T-cell (primary cell): ENCODE data around the gene TANGO2. TPM values are rescaled to one million over a fixed set of nuclear protein-coding genes. Genes with fewer than 3 reads are reported as not detected.

ENCODE experiments used
- ATAC-seq, 4 experiments: fragments of 200-7000 bp in 3 of 4; fragments of 150-1000 bp in 1 of 4; cut with Tn5 transposase; replicated peaks in 1 of 4; 1 replicate in 3 of 4; 2 replicates in 1 of 4; pipeline ENCODE4 v1.10.0; 2021; ENCODE audit warnings: moderate library complexity in 3 of 4, mild to moderate bottlenecking in 2 of 4, moderate number of reproducible peaks in 1 of 4
- CTCF ChIA-PET, 2 donors: fragments of 300-600 bp; sonication (Branson Sonifier 250); formaldehyde crosslinking; loops; one replicate each; lab custom pipeline; 2022; ENCODE audit warnings: antibody characterized with exemption in 2 of 2; lab: Charles Lee
- POLR2A ChIA-PET, 2 donors: fragments of 300-600 bp; sonication (Branson Sonifier 250); formaldehyde crosslinking; loops; one replicate each; lab custom pipeline; 2022; ENCODE audit warnings: antibody characterized with exemption in 2 of 2; lab: Charles Lee
- DNase-seq, 35 experiments: peaks; one replicate each; pipeline versions ENCODE4 v3.0.0 to v3.0.0-alpha.2; 2013 to 2023
- H3K27ac ChIP-seq: one replicate; pipeline ENCODE4 v1.5.1; 2013; ENCODE audit warnings: low read length
- H3K27me3 ChIP-seq, 2 experiments: replicated peaks in 1 of 2; 1 replicate in 1 of 2; 2 replicates in 1 of 2; pipeline versions ENCODE4 v1.6.1 to v1.7.0; 2013; ENCODE audit warnings: low read length in 1 of 2, mixed read lengths in 1 of 2; ENCODE audit not compliant: control insufficient read depth in 2 of 2, insufficient read depth in 2 of 2; ENCODE audit errors: extremely low read depth in 1 of 2
- H3K36me3 ChIP-seq, 2 donors: 1 replicate in 1 of 2; 2 replicates in 1 of 2; pipeline versions ENCODE4 v1.6.1 to v1.7.0; 2013; ENCODE audit warnings: low read length in 1 of 2; ENCODE audit not compliant: control insufficient read depth in 2 of 2, insufficient read depth in 1 of 2; ENCODE audit errors: extremely low read depth in 1 of 2
- H3K4me1 ChIP-seq, 2 experiments: 1 replicate in 1 of 2; 2 replicates in 1 of 2; pipeline versions ENCODE4 v1.6.1 to v1.7.0; 2013; ENCODE audit warnings: low read length in 2 of 2, mixed read lengths in 1 of 2; ENCODE audit not compliant: insufficient read depth in 2 of 2, control insufficient read depth in 1 of 2; ENCODE audit errors: extremely low read depth in 1 of 2
- H3K4me3 ChIP-seq, 2 donors: 1 replicate in 1 of 2; 2 replicates in 1 of 2; pipeline versions ENCODE4 v1.5.1 to v1.7.0; 2013; ENCODE audit warnings: mild to moderate bottlenecking in 2 of 2, low read length in 1 of 2, moderate library complexity in 1 of 2; ENCODE audit not compliant: control insufficient read depth in 1 of 2; ENCODE audit errors: extremely low read depth in 1 of 2
- H3K9me3 ChIP-seq: 2 replicates; pipeline ENCODE4 v1.7.0; 2013
- H3K27ac Mint-ChIP-seq, 2 donors: one replicate each; pipeline ENCODE4 v1.8.0; 2020 to 2021; ENCODE audit warnings: mild to moderate bottlenecking in 2 of 2, mixed read lengths in 2 of 2
- H3K27me3 Mint-ChIP-seq, 2 donors: one replicate each; pipeline ENCODE4 v1.8.0; 2021 to 2022; ENCODE audit warnings: mixed read lengths in 2 of 2
- H3K36me3 Mint-ChIP-seq: one replicate; pipeline ENCODE4 v1.8.0; 2021; ENCODE audit warnings: mixed read lengths
- H3K4me1 Mint-ChIP-seq, 3 donors: one replicate each; pipeline ENCODE4 v1.8.0; 2020 to 2022; ENCODE audit warnings: mixed read lengths in 3 of 3, mild to moderate bottlenecking in 1 of 3
- H3K4me3 Mint-ChIP-seq, 3 donors: one replicate each; pipeline ENCODE4 v1.8.0; 2020 to 2022; ENCODE audit warnings: mild to moderate bottlenecking in 3 of 3, mixed read lengths in 3 of 3, moderate library complexity in 3 of 3
- H3K9me3 Mint-ChIP-seq, 3 donors: one replicate each; pipeline ENCODE4 v1.8.0; 2020 to 2022; ENCODE audit warnings: mixed read lengths in 3 of 3
- WGBS: methylation state at CpG from one replicate; pipeline ENCODE4 v1.1.5; 2013; ENCODE audit warnings: missing lambda C conversion rate; ENCODE audit not compliant: insufficient coverage; 5-methylcytosine and 5-hydroxymethylcytosine counted together
- total RNA-seq, 35 experiments: library from RNA in 6 of 35; stranded (reverse) in 6 of 35; fragments of 120-200 nt in 1 of 35; gene quantifications; one replicate each; pipeline versions ENCODE4 v1.2.1 to v1.2.4 and lab custom pipeline; 2013 to 2026

The TANGO2 gene
- total RNA-seq, 5 donors from 2014 or later (not counting 1 experiment from before 2014, with no cell fraction given) = 29.9 to 48.4 (median 43.7) TPM

GRCh38 chr22:20024650-20025397, 3.9 kb downstream of the TANGO2 start:
- no peak overlapping the region for H3K27ac ChIP-seq
- H3K27me3 ChIP-seq = no peaks in the 10 kb centered on the region
- H3K4me1 ChIP-seq = peaks cover 6 to 48% of the 10 kb centered on the region in 2 experiments
- H3K9me3 ChIP-seq = no peaks in the 10 kb centered on the region
- Mint-ChIP-seq H3K36me3 (peaks cover 2% of the 10 kb centered on the region), H3K4me3 (no peak overlapping the region), H3K27ac (peak overlapping the region in 1 of 2 donors; percentile 28), H3K4me1 (peaks cover 34 to 51% (median 50%) of the 10 kb centered on the region in 3 donors), H3K27me3 (no peaks in the 10 kb centered on the region), H3K9me3 (no peaks in the 10 kb centered on the region)
- CTCF ChIA-PET = no interaction called here
- no peak for DNase-seq
- 91% methylated on average over 14 of the region's 15 CpGs for WGBS
- H3K36me3 ChIP-seq = peaks cover 3 to 8% of the 10 kb centered on the region in 2 donors
- no peak overlapping the region for H3K4me3 ChIP-seq
- POLR2A ChIA-PET = no interaction called here
- no peak for ATAC-seq

GRCh38 chr22:20025401-20026203, 4.7 kb downstream of the TANGO2 start:
- H3K27ac Mint-ChIP-seq = no peak overlapping the region
- H3K4me3 Mint-ChIP-seq = no peak overlapping the region
- Histone ChIP-seq H3K27ac (no peak overlapping the region), H3K4me1 (peaks cover 6 to 41% of the 10 kb centered on the region in 2 experiments), H3K36me3 (peaks cover 3 to 8% of the 10 kb centered on the region in 2 donors), H3K9me3 (no peaks in the 10 kb centered on the region), H3K27me3 (no peaks in the 10 kb centered on the region), H3K4me3 (no peak overlapping the region)
- no peaks in the 10 kb centered on the region for H3K9me3 Mint-ChIP-seq
- ChIA-PET POLR2A (no interaction called here), CTCF (no interaction called here)
- peaks cover 2% of the 10 kb centered on the region for H3K36me3 Mint-ChIP-seq
- peaks cover 30 to 46% (median 44%) of the 10 kb centered on the region in 3 donors for H3K4me1 Mint-ChIP-seq
- H3K27me3 Mint-ChIP-seq = no peaks in the 10 kb centered on the region
- 93% methylated on average over 10 of the region's 13 CpGs for WGBS
- DNase-seq (no peak), ATAC-seq (no peak)

- no peak for DNase-seq
- Mint-ChIP-seq H3K36me3 (peaks cover 2% of the 10 kb centered on the region), H3K4me3 (no peak overlapping the region), H3K4me1 (peaks cover 31 to 46% (median 45%) of the 10 kb centered on the region in 3 donors), H3K27ac (no peak overlapping the region), H3K9me3 (no peaks in the 10 kb centered on the region), H3K27me3 (no peaks in the 10 kb centered on the region)
- WGBS = 87% methylated on average over 5 of the region's 13 CpGs
- H3K4me3 ChIP-seq = no peak overlapping the region
- no peak for ATAC-seq
- no peak overlapping the region for H3K27ac ChIP-seq
- peaks cover 6 to 40% of the 10 kb centered on the region in 2 experiments for H3K4me1 ChIP-seq
- H3K36me3 ChIP-seq = peaks cover 3 to 8% of the 10 kb centered on the region in 2 donors
- H3K9me3 ChIP-seq = no peaks in the 10 kb centered on the region
- CTCF ChIA-PET = no interaction called here
- no peaks in the 10 kb centered on the region for H3K27me3 ChIP-seq
- POLR2A ChIA-PET = no interaction called here
Observed at GRCh38 chr22:20026204-20026908, 5.4 kb downstream of the TANGO2 start.

GRCh38 chr22:20026996-20027601, 6.2 kb downstream of the TANGO2 start:
- ChIA-PET CTCF (no interaction called here), POLR2A (no interaction called here)
- WGBS = 100% methylated on average over 6 of the region's 12 CpGs
- Mint-ChIP-seq H3K27ac (peak overlapping the region; percentile 39 to 52), H3K27me3 (no peaks in the 10 kb centered on the region), H3K4me3 (no peak overlapping the region), H3K9me3 (no peaks in the 10 kb centered on the region), H3K36me3 (peaks cover 2% of the 10 kb centered on the region), H3K4me1 (peaks cover 32 to 48% (median 48%) of the 10 kb centered on the region in 3 donors)
- DNase-seq (no peak), ATAC-seq (no peak)
- Histone ChIP-seq H3K27me3 (no peaks in the 10 kb centered on the region), H3K27ac (no peak overlapping the region), H3K9me3 (no peaks in the 10 kb centered on the region), H3K4me1 (peaks cover 4 to 40% of the 10 kb centered on the region in 2 experiments), H3K4me3 (no peak overlapping the region), H3K36me3 (peaks cover 7 to 8% of the 10 kb centered on the region in 2 donors)

- 86% methylated on average over 7 of the region's 12 CpGs for WGBS
- H3K4me1 ChIP-seq = peaks cover 0 to 40% of the 10 kb centered on the region in 2 experiments
Observed at GRCh38 chr22:20027966-20028854, 7.3 kb downstream of the TANGO2 start.

More at GRCh38 chr22:20027966-20028854, 7.3 kb downstream of the TANGO2 start:
- no peaks in the 10 kb centered on the region for H3K27me3 ChIP-seq
- H3K9me3 ChIP-seq = no peaks in the 10 kb centered on the region
- H3K36me3 ChIP-seq = peaks cover 8 to 10% of the 10 kb centered on the region in 2 donors
- CTCF ChIA-PET = no interaction called here
- Mint-ChIP-seq H3K9me3 (no peaks in the 10 kb centered on the region), H3K4me3 (no peak overlapping the region), H3K27me3 (no peaks in the 10 kb centered on the region), H3K27ac (no peak overlapping the region), H3K4me1 (peaks cover 29 to 45% (median 41%) of the 10 kb centered on the region in 3 donors), H3K36me3 (peaks cover 2% of the 10 kb centered on the region)
- H3K27ac ChIP-seq = no peak overlapping the region
- POLR2A ChIA-PET = no interaction called here
- ATAC-seq (no peak), DNase-seq (peak in 1 of 35 experiments; percentile 42)
- no peak overlapping the region for H3K4me3 ChIP-seq
